K562 (cell line): ENCODE results near the gene HGS. TPM values are rescaled to one million over a fixed set of nuclear protein-coding genes. Genes with fewer than 3 reads are reported as not detected.

Experiments
- ELF4 ChIP-seq: fragments of 450-650 bp; formaldehyde crosslinking; IDR thresholded peaks from 2 replicates; pipeline ENCODE4 v1.4.0; 2022; ENCODE audit warnings: missing genetic modification characterization
- MAFK ChIP-seq: IDR thresholded peaks from 2 replicates; pipeline ENCODE4 v1.6.1; 2011; ENCODE audit warnings: low read length, improper control_type of control experiment
- MCM7 ChIP-seq, 2 experiments: fragments of 450-650 bp; IDR thresholded peaks; 2 replicates each; pipeline ENCODE4 v1.6.1; 2016 to 2018
- MTA3 ChIP-seq: fragments of 450-650 bp; formaldehyde crosslinking; IDR thresholded peaks from 2 replicates; pipeline ENCODE4 v1.6.1; 2017; ENCODE audit warnings: mild to moderate bottlenecking, borderline replicate concordance
- NBN ChIP-seq: fragments of 450-650 bp; IDR thresholded peaks from 2 replicates; pipeline ENCODE4 v1.6.1; 2016; ENCODE audit warnings: low read depth, mild to moderate bottlenecking
- NFE2L1 ChIP-seq: fragments of 450-650 bp; IDR thresholded peaks from 2 replicates; pipeline ENCODE4 v1.6.1; 2016; ENCODE audit warnings: missing genetic modification characterization, low read depth, mild to moderate bottlenecking, missing compliant biosample characterization, moderate library complexity, borderline replicate concordance
- POLR2AphosphoS2 ChIP-seq: IDR thresholded peaks from 2 replicates; pipeline ENCODE4 v1.6.1; 2012; ENCODE audit warnings: low read length, improper control_type of control experiment
- SMARCA4 ChIP-seq: fragments of 450-650 bp; IDR thresholded peaks from 2 replicates; pipeline ENCODE4 v1.6.1; 2016
- SMARCE1 ChIP-seq: fragments of 450-650 bp; IDR thresholded peaks from 2 replicates; pipeline ENCODE4 v1.7.1; 2016; ENCODE audit warnings: mild to moderate bottlenecking
- TAL1 ChIP-seq: fragments of 450-650 bp; IDR thresholded peaks from 2 replicates; pipeline ENCODE4 v1.6.1; 2016; ENCODE audit warnings: mild to moderate bottlenecking
- TBL1XR1 ChIP-seq, 2 experiments: IDR thresholded peaks; 2 replicates each; pipeline ENCODE4 v1.6.1; 2012; ENCODE audit warnings: improper control_type of control experiment in 2 of 2, low read length in 2 of 2, mild to moderate bottlenecking in 1 of 2
- TEAD4 ChIP-seq, 2 experiments: sonication (generic) in 1 of 2; formaldehyde crosslinking in 1 of 2; IDR thresholded peaks; 2 replicates each; pipeline versions ENCODE4 v1.6.1 to v1.8.0; 2012 to 2022; ENCODE audit warnings: borderline replicate concordance in 1 of 2, inconsistent platforms in 1 of 2, low read length in 1 of 2, mild to moderate bottlenecking in 1 of 2, missing genetic modification reagents in 1 of 2
- TRIM28 ChIP-seq: fragments of 450-650 bp; IDR thresholded peaks from 2 replicates; pipeline ENCODE4 v1.6.1; 2017
- ZBTB7A ChIP-seq: IDR thresholded peaks from 2 replicates; pipeline ENCODE4 v1.6.1; 2011; ENCODE audit warnings: low read depth, mild to moderate bottlenecking, low read length, moderate library complexity, borderline replicate concordance; ENCODE audit not compliant: control insufficient read depth
- ZEB2 ChIP-seq: fragments of 450-650 bp; IDR thresholded peaks from 2 replicates; pipeline ENCODE4 v1.6.1; 2016
- ZNF431 ChIP-seq: sonication (generic); formaldehyde crosslinking; IDR thresholded peaks from 2 replicates; pipeline ENCODE4 v1.8.0; 2022; ENCODE audit warnings: mild to moderate bottlenecking, missing genetic modification reagents
- ZNF707 ChIP-seq: fragments of 250-450 bp; sonication (Bioruptor Pico); conservative IDR thresholded peaks from 2 replicates; pipeline ENCODE4 v1.8.0; 2022; ENCODE audit warnings: inconsistent platforms, mild to moderate bottlenecking, moderate library complexity
- polyA plus RNA-seq, 8 experiments: library from polyadenylated mRNA; depleted of rRNA in 4 of 8; stranded (reverse) in 5 of 8; unstranded in 3 of 8; fragments of >200 nt; fragmentation: Nextera tagmentation in 2 of 8; fragmentation: Illumina TruSeq in 1 of 8; extraction: Ambion mirVana in 2 of 8; extraction: Trizol in 1 of 8; gene quantifications; 2 replicates each; pipeline versions ENCODE4 v1.2.1 to v1.2.3, GENCODE V29; 2011 to 2014; ENCODE audit warnings: inconsistent platforms in 1 of 8, missing spikeins in 1 of 8
- total RNA-seq, 7 experiments: library from RNA; depleted of rRNA in 6 of 7; stranded (reverse); fragments of >200 nt in 6 of 7; fragmentation: Illumina TruSeq in 2 of 7; extraction: Trizol in 2 of 7; gene quantifications; 2 replicates each; pipeline versions ENCODE4 v1.2.1 to v1.2.3, GENCODE V29; 2011 to 2021; ENCODE audit warnings: low replicate concordance in 1 of 7
- TF ChIP-seq, protein P1 (sequence below): fragments of 250-450 bp; sonication (Bioruptor Pico); IDR thresholded peaks from 2 replicates; pipeline ENCODE4 v1.9.0; 2021; ENCODE audit warnings: mild to moderate bottlenecking, inconsistent platforms
- TF ChIP-seq, protein P2 (sequence below): fragments of 250-450 bp; sonication (Bioruptor Pico); IDR thresholded peaks from 2 replicates; pipeline ENCODE4 v1.8.0; 2021; ENCODE audit warnings: borderline replicate concordance, mild to moderate bottlenecking, moderate library complexity; ENCODE audit not compliant: poor library complexity, severe bottlenecking
- TF ChIP-seq, protein P3 (sequence below), 2 experiments: fragments of 450-650 bp in 1 of 2; sonication (generic) in 1 of 2; formaldehyde crosslinking in 1 of 2; IDR thresholded peaks in 1 of 2; conservative IDR thresholded peaks in 1 of 2; 2 replicates each; pipeline versions ENCODE4 v1.6.1 to v1.8.1; 2016 to 2023; ENCODE audit warnings: mild to moderate bottlenecking in 2 of 2, moderate library complexity in 2 of 2, inconsistent platforms in 1 of 2, missing genetic modification reagents in 1 of 2
- TF ChIP-seq, protein P4 (sequence below), 2 experiments: fragments of 450-650 bp; conservative IDR thresholded peaks; 2 replicates each; pipeline ENCODE4 v1.6.1; 2017; ENCODE audit warnings: mild to moderate bottlenecking in 2 of 2, moderate library complexity in 2 of 2

HGS gene
- total and polyA plus RNA-seq, 9 of the 15 experiments (the other 6 are each of a cell fraction or from before 2014, with no cell fraction given): 3.9 to 176 (median 77.1) TPM

DNA sequence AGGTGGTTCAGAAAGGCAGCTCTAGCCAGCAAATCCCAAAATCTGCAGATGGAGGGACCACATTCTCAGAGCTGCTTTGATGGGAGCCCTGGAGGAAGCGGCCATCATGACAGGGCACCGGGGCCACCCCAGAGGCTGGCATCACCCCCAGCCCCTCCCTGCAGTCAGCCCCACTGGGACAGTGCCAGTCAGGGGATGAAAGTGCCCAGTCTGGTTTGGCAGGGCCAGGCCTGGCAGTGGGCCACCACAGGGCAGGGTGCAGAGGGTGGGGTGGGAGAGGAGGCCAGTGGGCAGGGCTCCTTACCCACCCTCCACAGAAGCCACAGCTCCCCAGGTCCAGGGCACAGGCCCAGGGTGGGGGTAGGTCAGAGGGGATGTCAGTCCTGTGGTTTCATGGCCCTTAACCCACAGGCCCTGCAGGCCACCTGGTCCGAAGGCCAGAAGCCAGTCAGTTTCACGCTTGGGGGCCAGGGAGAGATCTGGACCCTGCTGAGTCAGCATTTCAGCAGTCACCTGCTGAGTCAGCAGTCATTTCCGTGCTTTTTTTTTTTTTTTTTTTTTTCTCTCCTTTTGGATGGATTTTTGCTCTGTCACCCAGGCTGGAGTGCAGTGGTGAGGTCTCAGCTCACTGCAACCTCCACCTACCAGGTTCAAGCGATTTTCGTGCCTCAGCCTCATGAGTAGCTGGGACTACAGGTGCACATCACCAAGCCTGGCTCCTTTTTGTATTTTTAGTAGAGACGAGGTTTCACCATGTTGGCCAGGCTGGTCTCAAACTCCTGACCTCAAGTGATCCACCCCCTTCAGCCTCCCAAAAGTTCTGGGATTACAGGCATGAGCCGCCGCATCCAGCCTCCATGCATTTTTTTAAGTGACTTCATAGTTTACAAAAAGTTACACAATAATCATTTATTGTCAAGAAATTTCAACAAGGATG is 38.6 kb downstream of the HGS start (continued):
- TF ChIP-seq, protein P1, sequence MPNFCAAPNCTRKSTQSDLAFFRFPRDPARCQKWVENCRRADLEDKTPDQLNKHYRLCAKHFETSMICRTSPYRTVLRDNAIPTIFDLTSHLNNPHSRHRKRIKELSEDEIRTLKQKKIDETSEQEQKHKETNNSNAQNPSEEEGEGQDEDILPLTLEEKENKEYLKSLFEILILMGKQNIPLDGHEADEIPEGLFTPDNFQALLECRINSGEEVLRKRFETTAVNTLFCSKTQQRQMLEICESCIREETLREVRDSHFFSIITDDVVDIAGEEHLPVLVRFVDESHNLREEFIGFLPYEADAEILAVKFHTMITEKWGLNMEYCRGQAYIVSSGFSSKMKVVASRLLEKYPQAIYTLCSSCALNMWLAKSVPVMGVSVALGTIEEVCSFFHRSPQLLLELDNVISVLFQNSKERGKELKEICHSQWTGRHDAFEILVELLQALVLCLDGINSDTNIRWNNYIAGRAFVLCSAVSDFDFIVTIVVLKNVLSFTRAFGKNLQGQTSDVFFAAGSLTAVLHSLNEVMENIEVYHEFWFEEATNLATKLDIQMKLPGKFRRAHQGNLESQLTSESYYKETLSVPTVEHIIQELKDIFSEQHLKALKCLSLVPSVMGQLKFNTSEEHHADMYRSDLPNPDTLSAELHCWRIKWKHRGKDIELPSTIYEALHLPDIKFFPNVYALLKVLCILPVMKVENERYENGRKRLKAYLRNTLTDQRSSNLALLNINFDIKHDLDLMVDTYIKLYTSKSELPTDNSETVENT (CRISPR knock-in tag): 0 out of 2 replicates have a peak, but pooled peaks have one; percentile 38
- peak in 1 of 2 experiments; percentile 59; a peak in 1 of 4 replicates for TF ChIP-seq MCM7 (IDR thresholded peaks at IDR 0.05)
- peak; percentile 17; the same call in 1 of the 2 replicates for TF ChIP-seq ZEB2
- peak; percentile 81; the same call in 1 of the 2 replicates for TF ChIP-seq ZBTB7A
- TF ChIP-seq SMARCE1: peak; percentile 71
- TF ChIP-seq NBN: peak; percentile 51; the same call in 1 of the 2 replicates
- TF ChIP-seq, protein P2, sequence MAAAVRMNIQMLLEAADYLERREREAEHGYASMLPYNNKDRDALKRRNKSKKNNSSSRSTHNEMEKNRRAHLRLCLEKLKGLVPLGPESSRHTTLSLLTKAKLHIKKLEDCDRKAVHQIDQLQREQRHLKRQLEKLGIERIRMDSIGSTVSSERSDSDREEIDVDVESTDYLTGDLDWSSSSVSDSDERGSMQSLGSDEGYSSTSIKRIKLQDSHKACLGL (CRISPR knock-in tag): no peak
- TF ChIP-seq NFE2L1: peak; percentile 55
- 0 out of 2 replicates have a peak, but pooled peaks have one; percentile 41 for TF ChIP-seq TRIM28
- TF ChIP-seq POLR2AphosphoS2: peak; percentile 72; the same call in 1 of the 2 replicates
- peak; percentile 100 for TF ChIP-seq MAFK
- TF ChIP-seq, protein P3, sequence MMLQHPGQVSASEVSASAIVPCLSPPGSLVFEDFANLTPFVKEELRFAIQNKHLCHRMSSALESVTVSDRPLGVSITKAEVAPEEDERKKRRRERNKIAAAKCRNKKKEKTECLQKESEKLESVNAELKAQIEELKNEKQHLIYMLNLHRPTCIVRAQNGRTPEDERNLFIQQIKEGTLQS (IDR thresholded peaks at IDR 0.05): peak; percentile 55
- TF ChIP-seq, protein P3 (CRISPR knock-in tag; conservative IDR thresholded peaks at IDR 0.05): no peak
- TF ChIP-seq TBL1XR1 (IDR thresholded peaks at IDR 0.05; ENCODE audit: low read length in 2 of 2): peak in 1 of 2 experiments; percentile 56; a peak in 1 of 4 replicates
- 0 out of 2 replicates have a peak, but pooled peaks have one; percentile 24 for TF ChIP-seq MTA3
- 0 out of 2 replicates have a peak, but pooled peaks have one; percentile 9 for TF ChIP-seq TEAD4 (IDR thresholded peaks at IDR 0.05; ENCODE audit: low read length)
- TF ChIP-seq TEAD4 (CRISPR knock-in tag; IDR thresholded peaks at IDR 0.05; ENCODE audit: borderline replicate concordance): no peak
- TF ChIP-seq ZNF431 (CRISPR knock-in tag): no peak
- TF ChIP-seq, protein P4, sequence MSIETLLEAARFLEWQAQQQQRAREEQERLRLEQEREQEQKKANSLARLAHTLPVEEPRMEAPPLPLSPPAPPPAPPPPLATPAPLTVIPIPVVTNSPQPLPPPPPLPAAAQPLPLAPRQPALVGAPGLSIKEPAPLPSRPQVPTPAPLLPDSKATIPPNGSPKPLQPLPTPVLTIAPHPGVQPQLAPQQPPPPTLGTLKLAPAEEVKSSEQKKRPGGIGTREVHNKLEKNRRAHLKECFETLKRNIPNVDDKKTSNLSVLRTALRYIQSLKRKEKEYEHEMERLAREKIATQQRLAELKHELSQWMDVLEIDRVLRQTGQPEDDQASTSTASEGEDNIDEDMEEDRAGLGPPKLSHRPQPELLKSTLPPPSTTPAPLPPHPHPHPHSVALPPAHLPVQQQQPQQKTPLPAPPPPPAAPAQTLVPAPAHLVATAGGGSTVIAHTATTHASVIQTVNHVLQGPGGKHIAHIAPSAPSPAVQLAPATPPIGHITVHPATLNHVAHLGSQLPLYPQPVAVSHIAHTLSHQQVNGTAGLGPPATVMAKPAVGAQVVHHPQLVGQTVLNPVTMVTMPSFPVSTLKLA (conservative IDR thresholded peaks at IDR 0.05): 0 out of 4 replicates have a peak, but pooled peaks of 1 of the 2 experiments have one; percentile 20
- TF ChIP-seq SMARCA4: peak; percentile 77
- TF ChIP-seq ELF4: no peak
- TF ChIP-seq TAL1: no peak
- no peak for TF ChIP-seq ZNF707 (CRISPR knock-in tag)
